Activated T-cell treated with anti-CD3 and anti-CD28 coated beads for 48 hours (primary cell): ENCODE measurements around the gene SLC35G6.

Source experiments
- DNase-seq: peaks from one replicate; pipeline ENCODE4 v3.0.0-alpha.2; 2020; ENCODE audit warnings: low read depth

Gene SLC35G6

GRCh38 chr17:7508145-7508544 is 26.9 kb downstream of the SLC35G6 start:
- no peak for DNase-seq

- no peak for DNase-seq
Measured at GRCh38 chr17:7508846-7509245, 27.6 kb downstream of the SLC35G6 start.

- DNase-seq: no peak
Measured at GRCh38 chr17:7509937-7510336, 28.7 kb downstream of the SLC35G6 start.

GRCh38 chr17:7511108-7511507 is 29.9 kb downstream of the SLC35G6 start:
- DNase-seq: no peak

- DNase-seq: no peak
Measured at GRCh38 chr17:7512105-7512504, 30.9 kb downstream of the SLC35G6 start.

- DNase-seq: no peak
Measured at GRCh38 chr17:7512824-7513540, 31.7 kb downstream of the SLC35G6 start.

- no peak for DNase-seq
Measured at GRCh38 chr17:7513850-7514419, 32.7 kb downstream of the SLC35G6 start.

- no peak for DNase-seq
Measured at GRCh38 chr17:7515911-7516610, 34.8 kb downstream of the SLC35G6 start.

- peak; percentile 28 for DNase-seq
Measured at GRCh38 chr17:7523033-7523432, 41.8 kb downstream of the SLC35G6 start.

GRCh38 chr17:7528842-7529241 is 47.6 kb downstream of the SLC35G6 start:
- no peak for DNase-seq

GRCh38 chr17:7530023-7530900 is 49.0 kb downstream of the SLC35G6 start:
- DNase-seq: no peak
